HG02852 (cell line): ENCODE data around the gene MRFAP1.
"Not testable (repeated sequence)": the region's sequence is repeated elsewhere in the genome, so short reads cannot be mapped to it uniquely, and the experiment has no call there.

Experiments used
- ATAC-seq: cut with Tn5 transposase; IDR thresholded peaks from one replicate; pipeline ENCODE4 v1.9.1; 2021; ENCODE audit warnings: mild to moderate bottlenecking, moderate library complexity; ENCODE audit not compliant: unreplicated experiment

The MRFAP1 gene

GRCh38 chr4:6663596-6664393 lies 23.3 kb downstream of the MRFAP1 start:
- no peak for ATAC-seq

GRCh38 chr4:6665320-6665654 lies 24.8 kb downstream of the MRFAP1 start:
- ATAC-seq, result no peak

GRCh38 chr4:6668391-6668790 lies 27.9 kb downstream of the MRFAP1 start:
- ATAC-seq, result no peak

- ATAC-seq, result no peak
Measured at GRCh38 chr4:6671648-6672047, 31.2 kb downstream of the MRFAP1 start.

- ATAC-seq, result no peak
Measured at GRCh38 chr4:6672131-6672530, 31.6 kb downstream of the MRFAP1 start.

GRCh38 chr4:6672541-6673190 lies 32.2 kb downstream of the MRFAP1 start:
- ATAC-seq, result not testable (repeated sequence)

- not testable (repeated sequence) for ATAC-seq
Measured at GRCh38 chr4:6673191-6673659, 32.7 kb downstream of the MRFAP1 start.

- ATAC-seq, result peak; percentile 73
Measured at GRCh38 chr4:6673660-6674499, 33.4 kb downstream of the MRFAP1 start.

- peak; percentile 51 for ATAC-seq
Measured at GRCh38 chr4:6674500-6675149, 34.1 kb downstream of the MRFAP1 start.

GRCh38 chr4:6676722-6677558 lies 36.5 kb downstream of the MRFAP1 start:
- ATAC-seq, result no peak

GRCh38 chr4:6680372-6681034 lies 40.0 kb downstream of the MRFAP1 start:
- no peak for ATAC-seq

- ATAC-seq, result no peak
Measured at GRCh38 chr4:6681191-6681590, 40.7 kb downstream of the MRFAP1 start.

- no peak for ATAC-seq
Measured at GRCh38 chr4:6682862-6683590, 42.5 kb downstream of the MRFAP1 start.

- no peak for ATAC-seq
Measured at GRCh38 chr4:6684656-6685055, 44.2 kb downstream of the MRFAP1 start.

GRCh38 chr4:6686104-6686787 lies 45.8 kb downstream of the MRFAP1 start:
- no peak for ATAC-seq

- no peak for ATAC-seq
Measured at GRCh38 chr4:6687947-6688878, 47.7 kb downstream of the MRFAP1 start.

GRCh38 chr4:6688879-6689505 lies 48.5 kb downstream of the MRFAP1 start:
- ATAC-seq, result peak; percentile 95
